GM12891 (cell line): ENCODE measurements around the gene KHK.

Source experiments
- POLR2A ChIP-seq: IDR thresholded peaks from 2 replicates; pipeline ENCODE4 v1.6.1; 2011; ENCODE audit warnings: low read depth, low read length, control low read depth
- POLR2AphosphoS5 ChIP-seq: IDR thresholded peaks from 2 replicates; pipeline ENCODE4 v1.6.1; 2011; ENCODE audit warnings: low read depth, low read length, control low read depth

DNA sequence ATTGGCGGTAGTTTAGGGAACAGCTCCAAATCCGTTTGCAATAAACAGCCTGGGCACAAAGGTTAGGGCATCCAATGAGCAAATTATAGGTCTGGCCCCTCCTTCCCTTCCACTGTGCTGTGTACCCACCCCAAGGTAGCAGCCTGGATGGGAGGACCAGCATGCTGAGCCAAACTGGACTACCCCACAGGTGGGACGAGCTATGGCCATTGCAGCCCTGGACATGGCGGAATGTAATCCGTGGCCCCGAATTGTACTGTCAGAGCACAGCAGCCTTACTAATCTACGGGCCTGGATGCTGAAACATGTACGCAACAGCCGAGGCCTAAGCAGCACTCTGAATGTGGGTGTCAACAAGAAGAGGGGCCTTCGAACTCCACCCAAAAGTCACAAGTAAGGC lies 28.4 kb upstream of the KHK start:
- no peak for TF ChIP-seq POLR2AphosphoS5
- peak; percentile 38; the same call in 1 of the 2 replicates for TF ChIP-seq POLR2A
